HG03139 (cell line): ENCODE measurements around the gene SOHLH1.

Experiments
- ATAC-seq: cut with Tn5 transposase; IDR thresholded peaks from one replicate; pipeline ENCODE4 v1.9.1; 2021; ENCODE audit not compliant: unreplicated experiment

SOHLH1 gene

DNA sequence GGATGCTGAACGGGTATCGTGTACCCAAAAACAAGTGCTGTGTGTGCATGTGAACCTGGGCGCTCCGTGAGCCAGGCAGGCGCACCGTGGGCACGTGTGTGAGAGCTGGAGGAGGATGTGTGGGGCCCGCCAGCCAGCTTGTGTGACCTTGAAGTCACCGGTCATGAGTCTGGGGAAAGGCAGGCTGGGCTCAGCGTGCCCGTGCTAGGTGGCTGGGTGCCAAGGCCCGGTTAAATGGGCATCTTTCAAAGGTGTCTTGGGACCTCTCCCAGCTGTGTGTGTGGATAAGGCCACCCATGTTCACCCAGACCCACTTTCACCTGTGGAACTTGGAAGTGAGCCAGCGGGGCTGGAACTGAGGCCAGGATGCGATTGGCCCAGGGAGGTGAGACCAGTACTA is 6.1 kb upstream of the SOHLH1 start:
- ATAC-seq, result no peak

GRCh38 chr9:135704483-135704882 is 5.2 kb upstream of the SOHLH1 start:
- no peak for ATAC-seq

- no peak for ATAC-seq
Observed at GRCh38 chr9:135703726-135704125, 4.4 kb upstream of the SOHLH1 start.

- no peak for ATAC-seq
Observed at GRCh38 chr9:135701959-135702721, 2.9 kb upstream of the SOHLH1 start, which contains the start of gene KCNT1. TSS of gene KCNT1 (plus strand) at chr9:135702185. CDS start at chr9:135702259, 74 bp downstream.

DNA sequence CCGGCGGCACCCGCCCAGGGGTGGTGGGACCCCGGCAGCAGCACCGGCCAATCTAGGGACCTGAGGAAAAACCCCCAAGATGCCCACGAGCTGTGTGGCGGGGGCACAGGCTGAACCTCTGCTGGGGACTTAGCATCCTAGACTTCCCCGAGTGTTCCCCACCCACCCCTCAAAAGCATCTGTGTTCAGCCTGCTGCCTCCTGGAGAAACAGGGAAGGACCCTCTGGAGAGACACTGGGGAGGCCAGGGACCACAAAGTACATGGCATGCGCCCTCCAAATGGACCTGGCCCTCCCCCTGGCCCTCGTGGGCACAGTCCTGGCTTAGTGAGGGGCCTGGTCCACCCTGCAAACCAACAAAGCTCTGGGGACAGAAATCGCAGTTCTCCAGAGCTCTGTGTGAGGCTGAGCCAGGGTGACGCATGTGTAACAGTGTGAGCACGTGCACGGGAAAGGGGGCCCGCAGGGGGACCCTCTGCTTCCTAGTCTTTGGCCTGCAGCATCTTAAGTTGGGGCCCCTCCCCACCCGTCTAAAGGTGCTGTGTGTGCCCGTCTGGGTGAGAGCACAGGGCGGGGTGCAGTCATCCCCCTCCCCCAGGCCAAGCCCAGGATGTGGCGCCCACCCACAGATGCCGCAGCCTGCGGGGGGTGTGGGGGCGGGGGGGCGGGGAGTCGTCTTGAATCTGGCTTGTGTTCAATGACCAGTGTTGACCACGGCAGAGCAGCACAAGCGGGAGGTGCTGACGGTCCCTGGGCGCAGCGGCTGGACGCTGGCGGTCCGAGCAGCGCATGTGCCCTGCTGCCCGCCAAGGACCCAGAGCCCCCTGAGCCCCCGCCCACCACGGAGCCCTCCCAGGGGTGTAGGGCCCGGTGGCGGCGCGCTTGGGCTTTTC is 2.0 kb upstream of the SOHLH1 start:
- no peak for ATAC-seq

- ATAC-seq, result no peak
Observed at GRCh38 chr9:135700525-135700924, 1.2 kb upstream of the SOHLH1 start.

DNA sequence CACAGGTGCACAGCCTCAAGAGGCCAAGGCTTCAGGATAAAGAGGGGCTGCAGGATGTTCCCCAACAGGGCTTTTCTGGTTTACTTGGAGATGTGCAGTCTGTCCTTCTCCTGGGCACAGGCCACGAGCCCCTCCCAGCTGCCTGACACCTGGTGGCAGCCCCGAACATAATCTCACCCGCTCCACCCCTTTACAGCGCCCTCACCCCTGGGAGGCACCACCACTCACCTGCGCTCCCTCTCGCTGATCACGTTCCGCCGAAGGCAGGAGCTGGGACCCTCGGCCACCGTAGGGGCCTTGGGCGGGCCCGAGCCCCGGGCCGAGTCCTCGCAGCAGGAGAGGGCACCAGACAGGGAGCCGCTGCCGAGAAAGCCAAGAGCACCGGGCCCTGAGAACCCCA is 514 bp downstream of the SOHLH1 start:
- ATAC-seq, result no peak

GRCh38 chr9:135698236-135698635 is 1.0 kb downstream of the SOHLH1 start:
- ATAC-seq, result no peak

- ATAC-seq, result no peak
Observed at GRCh38 chr9:135697226-135697625, 2.1 kb downstream of the SOHLH1 start.

DNA sequence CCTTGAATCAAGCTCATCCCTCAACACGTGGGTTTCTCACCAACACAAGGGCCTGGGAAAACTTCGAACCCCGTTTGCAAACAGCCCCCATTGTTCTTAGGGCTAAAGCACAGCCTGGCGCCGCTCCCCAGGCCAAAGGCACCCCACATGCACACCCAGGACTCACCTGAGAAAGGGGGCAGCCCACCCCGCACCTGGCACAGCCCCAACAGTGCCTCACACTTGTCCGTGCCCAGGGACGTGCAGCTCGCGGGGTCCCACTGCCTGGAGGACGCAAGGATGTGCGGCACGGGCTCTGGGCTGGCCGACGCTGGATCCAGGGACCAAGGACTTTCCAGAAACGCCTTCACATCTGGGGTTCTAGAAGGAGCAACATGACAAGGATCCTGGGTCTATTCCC is 2.8 kb downstream of the SOHLH1 start:
- no peak for ATAC-seq

DNA sequence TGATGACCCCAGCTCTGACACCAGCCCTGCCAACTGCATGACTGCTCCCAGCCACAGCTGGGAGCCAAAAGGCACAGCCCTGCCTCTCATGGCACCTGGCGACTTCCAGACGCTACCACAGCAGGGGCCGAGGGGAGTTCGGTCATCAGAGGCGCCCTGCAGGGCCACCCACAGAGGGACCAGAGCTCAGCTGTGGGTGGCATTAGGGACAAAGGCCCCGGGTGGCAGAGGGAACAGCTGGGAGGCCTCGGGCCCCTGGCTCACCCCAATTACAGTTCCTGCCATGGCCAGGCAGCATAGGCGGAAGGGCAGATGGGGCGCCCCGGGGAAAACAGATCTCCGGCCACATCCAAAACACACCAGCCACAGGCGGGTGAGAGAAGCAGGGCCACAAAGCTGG is 3.6 kb downstream of the SOHLH1 start:
- ATAC-seq, result no peak

- no peak for ATAC-seq
Observed at GRCh38 chr9:135695036-135695435, 4.2 kb downstream of the SOHLH1 start.

GRCh38 chr9:135694414-135694813 is 4.9 kb downstream of the SOHLH1 start:
- ATAC-seq, result no peak

- ATAC-seq, result no peak
Observed at GRCh38 chr9:135693771-135694170, 5.5 kb downstream of the SOHLH1 start.

DNA sequence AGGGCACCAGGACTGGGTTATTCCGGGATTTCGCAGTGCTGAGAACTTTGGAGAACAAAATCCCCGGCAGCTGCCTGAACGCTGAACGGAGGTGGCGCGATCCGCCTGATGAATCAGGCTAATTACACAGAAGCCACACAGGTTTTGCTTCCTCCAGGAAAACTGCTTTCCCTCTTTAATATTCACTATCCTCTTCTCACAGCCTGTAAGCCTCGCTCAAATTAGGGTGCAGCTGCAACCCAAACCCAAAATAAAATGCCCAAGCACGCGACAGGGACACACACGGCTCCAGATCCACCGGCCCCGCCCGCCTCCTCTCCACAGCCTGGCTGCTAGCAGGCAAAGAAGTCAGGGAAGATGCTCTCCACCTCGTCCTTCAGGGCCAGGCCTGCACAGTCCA is 6.0 kb downstream of the SOHLH1 start:
- ATAC-seq, result no peak

DNA sequence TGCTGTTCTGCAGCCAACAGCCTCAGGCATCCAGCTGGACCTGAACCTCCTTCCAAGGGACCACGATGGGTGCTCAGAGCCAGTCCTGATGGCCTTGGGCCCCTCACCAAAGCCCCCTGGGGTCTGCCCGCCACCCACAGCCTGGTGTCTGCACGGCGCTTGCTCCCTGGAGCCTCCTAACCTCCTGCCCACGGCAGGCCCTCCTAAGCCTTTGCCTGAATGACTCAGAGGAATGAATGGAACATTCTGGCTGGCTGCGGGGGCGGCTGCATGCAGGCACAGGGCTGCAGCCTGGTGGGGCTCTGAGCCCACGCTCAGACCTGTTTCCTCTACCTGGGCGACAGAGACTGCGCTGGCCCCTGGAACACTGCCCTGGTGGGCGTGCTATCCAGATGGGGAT is 6.9 kb downstream of the SOHLH1 start:
- ATAC-seq, result no peak

DNA sequence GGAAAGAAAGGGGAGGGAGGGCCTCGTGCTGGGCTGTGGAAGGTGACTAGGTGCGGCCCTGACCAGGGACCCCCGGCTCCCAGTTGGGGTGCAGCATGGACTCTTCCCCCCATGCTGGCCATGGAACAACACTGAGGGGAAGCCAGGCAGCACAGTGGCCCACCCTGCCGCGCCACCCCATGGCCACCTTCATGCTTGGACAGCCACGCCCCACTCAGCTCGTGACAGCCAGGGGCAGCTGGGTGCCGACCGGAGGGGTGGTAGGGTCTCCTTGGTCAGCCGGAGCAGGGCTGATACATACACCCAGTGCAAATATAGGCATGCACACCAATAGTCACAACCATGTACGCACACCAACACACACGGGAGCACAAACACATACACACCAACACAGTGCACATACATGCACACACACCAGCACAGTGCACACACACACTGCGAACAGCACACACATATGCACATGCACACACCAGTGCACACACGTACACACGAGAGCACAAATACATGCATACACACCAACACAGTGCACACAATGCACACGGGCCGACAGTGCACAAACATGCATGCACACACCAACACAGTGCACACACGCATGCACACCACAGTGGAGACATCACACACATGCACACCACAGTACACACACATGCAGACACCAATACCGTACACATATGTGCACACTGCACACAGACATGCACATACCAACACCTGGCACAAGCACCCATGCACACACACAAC is 8.3 kb downstream of the SOHLH1 start:
- no peak for ATAC-seq

- ATAC-seq, result no peak
Observed at GRCh38 chr9:135689011-135689410, 10.3 kb downstream of the SOHLH1 start.

- ATAC-seq, result no peak
Observed at GRCh38 chr9:135687216-135687615, 12.1 kb downstream of the SOHLH1 start.

DNA sequence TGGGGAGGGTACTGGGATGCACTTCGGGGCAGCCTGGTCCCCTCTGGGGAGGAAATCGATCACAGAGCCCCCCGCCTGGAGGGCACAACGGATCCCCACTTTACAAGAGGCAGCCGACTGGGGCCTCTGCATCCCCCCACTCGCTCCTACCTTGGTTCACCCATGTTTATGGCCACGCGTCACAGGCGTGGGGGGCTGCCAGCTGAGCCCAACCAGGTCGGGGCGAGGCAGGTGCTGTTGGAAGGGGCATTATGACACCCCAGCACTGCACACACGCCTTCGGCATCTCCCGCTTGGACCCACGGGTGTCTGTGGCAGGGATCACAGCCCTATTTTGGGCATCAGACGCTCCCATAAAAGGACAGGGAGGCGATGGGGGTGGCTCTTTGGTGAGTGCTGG is 14.6 kb downstream of the SOHLH1 start:
- no peak for ATAC-seq

DNA sequence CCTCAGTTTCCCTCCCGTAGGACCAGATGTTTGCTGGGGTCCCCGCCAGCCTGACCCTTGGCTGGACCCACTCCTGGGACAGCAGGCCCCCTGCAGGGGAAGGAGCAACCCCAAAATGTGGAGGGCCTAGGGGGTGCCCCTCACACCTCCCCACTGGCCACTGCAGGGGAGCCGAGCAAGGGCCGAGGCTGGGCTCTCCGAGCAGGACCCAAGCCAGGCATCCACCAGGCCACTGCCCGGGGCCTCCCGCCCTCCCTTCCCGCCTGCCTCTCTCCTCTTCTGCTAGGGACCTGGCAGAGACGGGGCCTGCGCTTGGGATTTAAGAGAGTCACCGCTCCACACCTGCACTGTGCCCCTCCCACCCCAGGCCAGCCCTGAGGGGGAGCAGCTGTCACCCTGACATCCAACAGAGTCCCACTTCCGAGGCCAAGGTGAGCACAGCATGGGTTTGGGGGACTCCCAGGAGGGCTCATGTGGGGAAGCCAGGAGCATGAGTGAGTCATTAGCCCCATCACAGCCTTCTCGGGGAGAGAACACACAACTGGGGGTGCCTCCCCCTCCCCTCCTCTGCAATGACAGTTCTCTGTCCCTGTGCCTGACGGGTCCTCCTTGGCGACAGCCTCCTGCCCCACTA is 15.8 kb downstream of the SOHLH1 start:
- ATAC-seq, result no peak
